ENCODE measurements around the gene AMD1.

The AMD1 gene

DNA sequence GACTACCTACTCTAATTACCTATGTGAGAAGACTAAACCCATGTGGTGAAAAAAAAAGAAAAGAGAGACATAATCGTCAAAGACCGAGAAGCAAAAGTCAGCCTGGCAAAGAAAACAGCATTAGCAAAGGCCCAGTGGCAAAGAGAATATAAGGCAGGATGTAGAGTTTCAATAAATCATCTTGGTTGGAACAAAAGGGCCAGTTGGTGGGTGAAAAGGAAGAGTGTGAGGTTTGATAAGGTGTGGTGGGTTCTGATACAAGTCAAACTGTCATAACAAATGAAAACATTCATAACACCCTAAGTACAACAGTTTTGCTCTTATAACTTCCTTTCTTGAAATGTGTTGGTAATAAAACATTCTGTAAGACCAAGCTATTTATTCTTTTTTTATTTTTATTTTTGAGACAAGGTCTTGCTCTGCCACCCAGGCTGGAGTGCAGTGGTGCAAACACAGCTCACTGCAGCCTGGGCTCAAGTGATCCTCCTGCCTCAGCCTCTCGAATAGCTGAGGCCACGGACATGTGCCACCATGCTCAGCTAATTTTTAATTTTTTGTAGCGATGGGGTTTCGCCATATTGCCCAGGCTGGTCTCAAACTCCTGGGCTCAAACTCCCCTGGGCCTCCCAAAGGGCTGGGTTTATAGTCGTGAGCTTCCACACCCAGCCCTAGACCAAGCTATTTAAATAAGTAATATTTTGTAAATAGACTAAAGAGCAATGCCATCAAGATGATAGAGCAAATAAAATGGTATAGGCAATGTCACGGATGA lies 65.0 kb downstream of the AMD1 start:
- no peaks in the 10 kb centered on the region for H3K79me2 ChIP-seq (ENCODE audit: control insufficient read depth, insufficient read depth, low read length, unreplicated experiment)
- peaks cover 4% of the 10 kb centered on the region for H3K4me1 ChIP-seq (ENCODE audit: control insufficient read depth, insufficient read depth, low read length, unreplicated experiment)
- no peaks in the 10 kb centered on the region for H3K36me3 ChIP-seq (ENCODE audit: insufficient read depth, low read length)
- H3K27ac ChIP-seq (ENCODE audit: low read depth, low read length), result no peak overlapping the region
- no peak overlapping the region for H3K4me3 ChIP-seq (ENCODE audit: low read depth, low read length)
- H3K27me3 ChIP-seq (ENCODE audit: insufficient read depth, low read length), result no peaks in the 10 kb centered on the region
- no peak overlapping the region for H2AFZ ChIP-seq (ENCODE audit: low read length, unreplicated experiment)

- Histone ChIP-seq H3K79me2 (ENCODE audit: control insufficient read depth, insufficient read depth, low read length, unreplicated experiment) (no peaks in the 10 kb centered on the region), H3K27ac (ENCODE audit: low read depth, low read length) (peak overlapping the region; percentile 90), H3K36me3 (ENCODE audit: insufficient read depth, low read length) (no peaks in the 10 kb centered on the region), H3K4me3 (ENCODE audit: low read depth, low read length) (no peak overlapping the region), H3K27me3 (ENCODE audit: insufficient read depth, low read length) (no peaks in the 10 kb centered on the region), H2AFZ (ENCODE audit: low read length, unreplicated experiment) (no peak overlapping the region), H3K4me1 (ENCODE audit: control insufficient read depth, insufficient read depth, low read length, unreplicated experiment) (peaks cover 9% of the 10 kb centered on the region)
Observed at GRCh38 chr6:110944681-110945151, 70.1 kb downstream of the AMD1 start.

All from ACC112 (cell line).